Measurements from ENCODE around the gene TEX53.

DNA sequence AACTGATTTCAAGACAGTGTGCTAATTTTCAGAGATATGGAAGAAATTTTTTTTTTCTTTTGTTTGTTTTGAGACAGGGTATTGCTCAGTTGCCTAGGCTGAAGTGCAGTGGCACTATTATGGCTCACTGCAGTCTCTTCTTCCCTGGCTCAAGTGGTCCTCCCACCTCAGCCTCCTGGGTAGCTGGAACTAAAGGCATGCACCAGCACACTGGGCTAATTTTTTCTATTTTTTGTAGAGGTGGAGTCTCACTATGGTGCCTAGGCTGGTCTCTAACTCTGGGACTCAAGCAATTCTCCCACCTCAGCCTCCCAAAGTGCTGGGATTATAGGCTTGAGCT, 34.3 kb upstream of the TEX53 start:
- TF ChIP-seq SUZ12 (IDR thresholded peaks at IDR 0.05; ENCODE audit: extremely low read depth, insufficient read depth, insufficient read length) (no peak), ZNF274 (IDR thresholded peaks at IDR 0.05; ENCODE audit: low read depth, low read length) (no peak), YY1 (IDR thresholded peaks at IDR 0.05; ENCODE audit: insufficient read depth, insufficient read length) (no peak)

Data from NT2/D1 (cell line).